Adrenal gland (tissue), 5 donors: ENCODE measurements around the gene TUBB4B.

Source experiments
- CTCF ChIP-seq, 6 experiments: fragments of 450-650 bp in 4 of 6; fragments of 200-600 bp in 2 of 6; sonication (generic) in 1 of 6; IDR thresholded peaks; 1 replicate in 5 of 6; 2 replicates in 1 of 6; pipeline versions ENCODE4 v1.5.1 to v1.8.0; 2016 to 2021; ENCODE audit warnings: antibody characterized with exemption in 6 of 6, mild to moderate bottlenecking in 2 of 6, moderate library complexity in 1 of 6
- POLR2A ChIP-seq, 2 donors: fragments of 450-650 bp; IDR thresholded peaks; one replicate each; pipeline ENCODE4 v1.6.1; 2017; ENCODE audit warnings: antibody characterized with exemption in 2 of 2, mild to moderate bottlenecking in 2 of 2, moderate library complexity in 1 of 2
- donor health status: DM: no; HTN: no; CAD: no.

DNA sequence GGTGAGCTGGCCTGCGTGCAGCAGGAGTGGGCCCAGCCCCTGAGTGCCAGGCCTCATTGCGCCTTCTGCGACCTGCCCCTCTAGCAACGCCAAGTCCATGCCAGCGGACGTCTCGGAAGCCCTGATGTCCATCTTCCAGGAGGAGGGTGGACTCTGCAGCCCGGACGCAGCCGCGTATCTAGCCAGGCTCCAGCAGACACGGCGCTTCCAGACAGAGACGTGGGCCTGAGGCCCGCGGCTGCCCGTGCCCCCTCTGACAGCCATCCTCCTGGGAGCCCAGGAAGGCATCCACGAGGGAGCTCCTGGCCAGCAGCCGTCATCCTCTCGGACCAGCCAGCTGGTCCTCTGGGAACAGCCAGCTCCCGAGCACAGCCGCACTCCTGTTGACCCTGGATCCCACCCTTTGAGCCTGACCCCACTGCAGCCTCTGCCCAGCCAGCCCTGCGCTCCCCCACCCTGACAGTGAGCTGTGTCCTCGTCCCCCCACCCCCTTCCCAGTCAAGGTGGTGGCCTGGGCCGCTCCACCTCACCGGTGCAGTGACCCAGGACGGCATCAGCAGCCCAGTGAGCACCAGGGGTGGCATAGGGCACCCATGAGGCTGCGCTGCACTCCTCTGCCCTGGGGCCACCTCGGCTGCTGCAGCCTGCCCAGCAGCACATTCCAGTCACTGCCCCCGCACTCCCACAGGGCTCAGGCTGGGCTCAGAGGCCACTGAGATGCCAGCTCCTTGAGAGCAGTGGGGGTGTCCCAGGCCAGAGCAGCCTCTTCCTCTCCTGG lies 24.7 kb upstream of the TUBB4B start:
- no peak for TF ChIP-seq POLR2A (IDR thresholded peaks at IDR 0.05)
- no peak for TF ChIP-seq CTCF (IDR thresholded peaks at IDR 0.05)
